CD14-positive monocyte (primary cell): Measurements from ENCODE around the gene PIEZO1. TPM values are rescaled to one million over a fixed set of nuclear protein-coding genes. Genes with fewer than 3 reads are reported as not detected.
A peak's percentile ranks its signal among the peaks of the same experiment; 100 is the strongest.

Experiments
- DNase-seq, 3 donors: peaks; one replicate each; pipeline ENCODE4 v3.0.0-alpha.2; 2011 to 2022
- H2AFZ ChIP-seq: 2 replicates; pipeline ENCODE4 v1.6.0; 2012; ENCODE audit warnings: mild to moderate bottlenecking, low read depth, low read length, inconsistent platforms; ENCODE audit not compliant: insufficient read depth, poor library complexity, severe bottlenecking
- H3K27ac ChIP-seq, 2 donors: 1 replicate in 1 of 2; 2 replicates in 1 of 2; pipeline ENCODE4 v1.5.1; 2012 to 2013; ENCODE audit warnings: low read length in 2 of 2, control low read depth in 1 of 2, inconsistent platforms in 1 of 2, low read depth in 1 of 2, mild to moderate bottlenecking in 1 of 2
- H3K27me3 ChIP-seq, 2 donors: one replicate each; pipeline versions ENCODE4 v1.6.0 to v1.6.1; 2011 to 2013; ENCODE audit warnings: low read length in 2 of 2; ENCODE audit not compliant: control insufficient read depth in 2 of 2, insufficient read depth in 2 of 2
- H3K36me3 ChIP-seq, 2 donors: replicated peaks in 1 of 2; 1 replicate in 1 of 2; 2 replicates in 1 of 2; pipeline versions ENCODE4 v1.5.1 to v1.6.1; 2012 to 2013; ENCODE audit warnings: low read length in 2 of 2, control low read depth in 1 of 2, inconsistent platforms in 1 of 2, mild to moderate bottlenecking in 1 of 2; ENCODE audit not compliant: insufficient read depth in 2 of 2, control insufficient read depth in 1 of 2
- H3K4me1 ChIP-seq, 2 donors: 1 replicate in 1 of 2; 2 replicates in 1 of 2; pipeline versions ENCODE4 v1.5.1 to v1.6.1; 2012 to 2013; ENCODE audit warnings: low read length in 2 of 2, control low read depth in 1 of 2, inconsistent platforms in 1 of 2, mild to moderate bottlenecking in 1 of 2, moderate library complexity in 1 of 2; ENCODE audit not compliant: insufficient read depth in 2 of 2, control insufficient read depth in 1 of 2
- H3K4me2 ChIP-seq: replicated peaks from 2 replicates; pipeline ENCODE3; 2012; ENCODE audit warnings: low read length, moderate library complexity, mild to moderate bottlenecking; ENCODE audit not compliant: poor library complexity, severe bottlenecking; ENCODE audit errors: extremely low read depth
- H3K4me3 ChIP-seq, 3 experiments: fragments of 200-600 bp in 1 of 3; sonication (generic) in 1 of 3; replicated peaks in 1 of 3; 1 replicate in 2 of 3; 2 replicates in 1 of 3; pipeline ENCODE4 v1.5.1; 2011 to 2013; ENCODE audit warnings: low read length in 3 of 3, mild to moderate bottlenecking in 3 of 3, control low read depth in 2 of 3, low read depth in 2 of 3, inconsistent platforms in 1 of 3, moderate library complexity in 1 of 3
- H3K79me2 ChIP-seq: 2 replicates; pipeline ENCODE4 v1.6.0; 2012; ENCODE audit warnings: mild to moderate bottlenecking, control low read depth, inconsistent platforms, low read length, moderate library complexity; ENCODE audit not compliant: insufficient read depth
- H3K9ac ChIP-seq: 2 replicates; pipeline ENCODE4 v1.6.0; 2017; ENCODE audit warnings: low read length, mild to moderate bottlenecking; ENCODE audit not compliant: insufficient read depth, poor library complexity, severe bottlenecking
- H3K9me3 ChIP-seq, 2 donors: replicated peaks in 1 of 2; 1 replicate in 1 of 2; 2 replicates in 1 of 2; pipeline versions ENCODE4 v1.5.1 to v1.6.1; 2012 to 2013; ENCODE audit warnings: low read length in 2 of 2, control low read depth in 1 of 2; ENCODE audit not compliant: control insufficient read depth in 1 of 2, insufficient read depth in 1 of 2
- H4K20me1 ChIP-seq: 2 replicates; pipeline ENCODE4 v1.6.0; 2012; ENCODE audit warnings: mild to moderate bottlenecking, low read length, control low read depth, moderate library complexity; ENCODE audit not compliant: insufficient read depth
- H3K27ac Mint-ChIP-seq, 7 donors: one replicate each; pipeline ENCODE4 v1.8.0; 2020; ENCODE audit warnings: mild to moderate bottlenecking in 7 of 7, mixed read lengths in 7 of 7, moderate library complexity in 6 of 7, inconsistent platforms in 2 of 7
- H3K27me3 Mint-ChIP-seq, 3 donors: one replicate each; pipeline ENCODE4 v1.8.0; 2021 to 2022; ENCODE audit warnings: low read depth in 3 of 3, mild to moderate bottlenecking in 3 of 3, mixed read lengths in 3 of 3, moderate library complexity in 3 of 3, inconsistent platforms in 1 of 3
- H3K36me3 Mint-ChIP-seq, 2 donors: one replicate each; pipeline ENCODE4 v1.8.0; 2020; ENCODE audit warnings: mixed read lengths in 2 of 2, inconsistent platforms in 1 of 2, mild to moderate bottlenecking in 1 of 2
- H3K4me1 Mint-ChIP-seq: one replicate; pipeline ENCODE4 v1.8.0; 2020; ENCODE audit warnings: mild to moderate bottlenecking, mixed read lengths
- H3K4me3 Mint-ChIP-seq, 2 donors: one replicate each; pipeline ENCODE4 v1.8.0; 2020; ENCODE audit warnings: mild to moderate bottlenecking in 2 of 2, mixed read lengths in 2 of 2, moderate library complexity in 1 of 2
- H3K9me3 Mint-ChIP-seq, 7 donors: one replicate each; pipeline ENCODE4 v1.8.0; 2020 to 2022; ENCODE audit warnings: mixed read lengths in 7 of 7, mild to moderate bottlenecking in 6 of 7, moderate library complexity in 6 of 7, inconsistent platforms in 2 of 7
- CTCF ChIP-seq: fragments of 200-600 bp; IDR thresholded peaks from one replicate; pipeline ENCODE4 v1.8.0; 2022; ENCODE audit warnings: antibody characterized with exemption, mild to moderate bottlenecking
- WGBS: methylation state at CpG from one replicate; pipeline ENCODE4 v1.1.5; 2013; ENCODE audit warnings: missing lambda C conversion rate; ENCODE audit not compliant: insufficient coverage; 5-methylcytosine and 5-hydroxymethylcytosine counted together
- intact Hi-C, 2 donors: fragments of 100-400 bp; cut with micrococcal nuclease; formaldehyde crosslinking; loops; one replicate each; pipeline versions ENCODE4 v1.15.0 to v1.15.1; 2023
- polyA plus RNA-seq, 3 donors: library from polyadenylated mRNA; depleted of rRNA in 1 of 3; unstranded in 2 of 3; stranded (reverse) in 1 of 3; fragments of 300-500 nt in 2 of 3; fragments of >200 nt in 1 of 3; fragmentation: Illumina TruSeq in 2 of 3; gene quantifications; 1 replicate in 2 of 3; 2 replicates in 1 of 3; pipeline ENCODE4 v1.2.3, GENCODE V29; 2012 to 2021

PIEZO1 gene
- polyA plus RNA-seq, 3 donors = 10.2 to 405 (median 15.0) TPM

- intact Hi-C loops = no loop called here
- Histone ChIP-seq H3K4me1 (peaks cover 3 to 27% of the 10 kb centered on the region in 2 donors), H3K27me3 (no peaks in the 10 kb centered on the region), H3K4me2 (no peak overlapping the region), H3K27ac (no peak overlapping the region), H3K9ac (no peak overlapping the region), H3K36me3 (peaks cover 21 to 46% of the 10 kb centered on the region in 2 donors), H2AFZ (no peak overlapping the region), H3K79me2 (peaks cover 100% of the 10 kb centered on the region), H4K20me1 (peaks cover 100% of the 10 kb centered on the region), H3K9me3 (no peaks in the 10 kb centered on the region), H3K4me3 (no peak overlapping the region)
- TF ChIP-seq CTCF = no peak
- 95% methylated on average over 17 of the region's 19 CpGs for WGBS
- Mint-ChIP-seq H3K4me1 (peaks cover 27% of the 10 kb centered on the region), H3K4me3 (no peak overlapping the region), H3K9me3 (peaks cover 0 to 1% (median 0%) of the 10 kb centered on the region in 7 donors), H3K36me3 (peaks cover 17 to 39% of the 10 kb centered on the region in 2 donors), H3K27me3 (peaks cover 0 to 1% (median 0%) of the 10 kb centered on the region in 3 donors), H3K27ac (peak overlapping the region in 1 of 7 donors; percentile 21)
- DNase-seq = no peak
Observed at GRCh38 chr16:88764080-88764479, 20.9 kb downstream of the PIEZO1 start.

GRCh38 chr16:88763502-88764053 lies 21.4 kb downstream of the PIEZO1 start:
- H3K4me3 ChIP-seq = no peak overlapping the region
- H2AFZ ChIP-seq = no peak overlapping the region
- no peak overlapping the region for H3K4me3 Mint-ChIP-seq
- WGBS = 91% methylated on average over 11 of the region's 14 CpGs
- no peak for DNase-seq
- H4K20me1 ChIP-seq = peaks cover 100% of the 10 kb centered on the region
- H3K36me3 Mint-ChIP-seq = peaks cover 20 to 39% of the 10 kb centered on the region in 2 donors
- no peak overlapping the region for H3K4me2 ChIP-seq
- peak overlapping the region in 1 of 2 donors; percentile 48 for H3K27ac ChIP-seq
- intact Hi-C loops = no loop called here
- peak overlapping the region in 2 of 7 donors; percentile 1 to 39 for H3K27ac Mint-ChIP-seq
- peaks cover 29% of the 10 kb centered on the region for H3K4me1 Mint-ChIP-seq
- peaks cover 2 to 28% of the 10 kb centered on the region in 2 donors for H3K4me1 ChIP-seq
- TF ChIP-seq CTCF = no peak
- no peak overlapping the region for H3K9ac ChIP-seq
- H3K9me3 Mint-ChIP-seq = peaks cover 0 to 1% (median 0%) of the 10 kb centered on the region in 7 donors
- no peaks in the 10 kb centered on the region for H3K27me3 ChIP-seq
- peaks cover 19 to 46% of the 10 kb centered on the region in 2 donors for H3K36me3 ChIP-seq
- H3K9me3 ChIP-seq = no peaks in the 10 kb centered on the region
- H3K79me2 ChIP-seq = peaks cover 100% of the 10 kb centered on the region
- peaks cover 0 to 1% (median 0%) of the 10 kb centered on the region in 3 donors for H3K27me3 Mint-ChIP-seq
